HG03520 (cell line): Measurements from ENCODE around the gene ABCC2.
A peak's percentile ranks its signal among the peaks of the same experiment; 100 is the strongest.
"Not testable (repeated sequence)": the region's sequence is repeated elsewhere in the genome, so short reads cannot be mapped to it uniquely, and the experiment has no call there.

Experiments
- ATAC-seq: cut with Tn5 transposase; IDR thresholded peaks from one replicate; pipeline ENCODE4 v1.9.1; 2021; ENCODE audit warnings: mild to moderate bottlenecking, moderate library complexity; ENCODE audit not compliant: unreplicated experiment

The ABCC2 gene

GRCh38 chr10:99807786-99808185 lies 25.3 kb downstream of the ABCC2 start:
- no peak for ATAC-seq

DNA sequence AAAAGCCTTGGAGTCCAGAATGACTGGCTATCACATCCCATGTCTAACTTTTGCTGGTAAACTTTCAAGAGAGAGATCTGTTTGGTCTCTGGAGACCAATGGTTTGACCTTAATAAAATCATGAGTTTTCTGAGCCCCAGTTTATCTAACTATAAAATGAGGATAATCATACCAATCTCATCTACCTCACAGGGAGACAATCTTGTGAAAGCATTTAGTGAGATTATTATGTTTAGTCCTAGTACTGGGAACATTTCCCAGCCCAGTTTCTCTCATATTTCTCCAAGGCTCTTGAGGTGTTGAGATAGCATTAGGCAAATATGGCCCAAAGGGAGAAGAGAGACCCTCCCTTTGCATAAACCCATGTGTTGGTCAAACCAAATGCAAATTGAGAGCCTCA lies 25.8 kb downstream of the ABCC2 start:
- no peak for ATAC-seq

DNA sequence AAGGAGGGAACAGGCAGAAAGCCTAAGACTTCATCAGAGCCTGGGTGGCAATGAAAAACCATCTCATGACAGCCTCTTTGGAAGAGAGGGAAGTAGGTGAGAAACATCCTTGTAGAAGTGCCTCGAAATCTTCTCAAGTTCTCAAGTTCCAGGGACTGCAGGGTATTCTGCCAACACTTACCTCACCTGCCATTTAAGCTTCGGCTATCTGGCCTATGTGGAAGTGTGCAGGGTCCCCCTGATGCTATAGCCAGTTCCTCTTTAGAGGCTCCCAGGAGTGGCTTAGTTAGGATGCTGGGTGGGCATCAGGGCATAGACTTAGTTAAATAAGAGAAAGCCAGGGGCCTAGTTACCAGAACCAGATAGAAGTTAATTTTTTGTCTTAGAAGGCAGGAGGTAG lies 27.0 kb downstream of the ABCC2 start:
- ATAC-seq, result no peak

DNA sequence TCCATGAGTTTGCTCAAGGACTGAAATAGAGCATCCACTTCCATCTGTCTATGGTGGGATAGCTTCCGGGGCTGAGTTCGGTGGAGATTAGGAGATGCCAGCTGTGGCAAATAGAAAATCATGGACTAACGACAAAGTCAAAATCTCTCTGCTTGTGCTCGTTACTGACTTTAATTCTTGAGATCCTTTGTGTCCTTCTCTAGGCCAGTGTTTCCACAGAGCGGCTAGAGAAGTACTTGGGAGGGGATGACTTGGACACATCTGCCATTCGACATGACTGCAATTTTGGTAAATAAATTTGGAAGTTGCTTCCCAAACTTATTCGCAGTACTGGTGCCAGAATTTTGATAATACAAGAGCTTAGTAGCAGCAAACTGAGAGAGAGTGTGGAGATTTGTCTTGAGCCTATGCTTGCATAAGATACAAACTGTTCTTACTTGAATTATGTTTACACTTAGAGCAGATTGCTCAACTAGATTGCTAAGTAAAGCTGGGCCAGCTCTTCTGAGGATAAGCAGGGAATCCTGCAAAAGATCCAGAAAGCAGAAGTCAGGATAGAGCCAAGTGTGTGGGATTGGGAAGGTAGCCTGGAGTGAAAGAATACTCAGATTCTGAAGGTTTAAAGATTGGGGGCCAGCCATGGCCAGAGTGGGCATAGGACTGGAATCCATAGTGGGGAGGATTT lies 27.6 kb downstream of the ABCC2 start:
- no peak for ATAC-seq

GRCh38 chr10:99812177-99812576 lies 29.7 kb downstream of the ABCC2 start:
- no peak for ATAC-seq

DNA sequence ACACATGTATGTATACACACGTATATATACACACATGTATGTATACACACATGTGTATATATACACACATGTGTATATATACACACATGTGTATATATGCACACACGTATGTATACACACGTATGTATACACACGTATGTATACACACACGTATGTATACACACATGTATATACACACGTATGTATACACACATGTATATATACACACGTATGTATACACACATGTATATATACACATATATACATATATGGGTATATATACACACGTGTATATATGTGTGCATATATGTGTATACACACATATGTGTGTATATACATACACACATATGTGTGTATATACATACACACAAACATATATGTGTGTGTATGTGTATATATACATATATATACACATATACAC lies 31.7 kb downstream of the ABCC2 start:
- no peak for ATAC-seq

DNA sequence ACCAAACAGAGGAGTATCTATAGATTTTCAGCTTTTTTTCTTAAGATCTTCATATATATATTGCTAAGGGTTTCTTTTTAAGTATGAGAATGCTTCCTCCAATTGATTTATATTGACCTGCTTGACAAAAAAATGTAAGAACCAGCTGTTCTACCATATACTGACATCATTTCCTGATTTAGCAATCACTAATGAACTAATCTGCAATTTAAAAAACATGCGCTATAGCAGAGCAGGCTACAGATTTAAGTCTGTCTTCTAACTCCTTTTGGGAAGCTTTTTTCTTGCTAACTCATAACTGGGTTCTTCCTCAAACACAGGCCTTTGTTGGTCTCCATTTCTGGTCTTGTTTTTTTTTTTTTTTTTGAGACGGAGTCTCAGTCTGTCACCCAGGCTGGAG lies 33.2 kb downstream of the ABCC2 start:
- ATAC-seq, result no peak

- no peak for ATAC-seq
Observed at GRCh38 chr10:99827936-99828335, 45.5 kb downstream of the ABCC2 start.

GRCh38 chr10:99828464-99828863 lies 46.0 kb downstream of the ABCC2 start:
- ATAC-seq, result no peak

- ATAC-seq, result no peak
Observed at GRCh38 chr10:99832439-99832838, 50.0 kb downstream of the ABCC2 start.

DNA sequence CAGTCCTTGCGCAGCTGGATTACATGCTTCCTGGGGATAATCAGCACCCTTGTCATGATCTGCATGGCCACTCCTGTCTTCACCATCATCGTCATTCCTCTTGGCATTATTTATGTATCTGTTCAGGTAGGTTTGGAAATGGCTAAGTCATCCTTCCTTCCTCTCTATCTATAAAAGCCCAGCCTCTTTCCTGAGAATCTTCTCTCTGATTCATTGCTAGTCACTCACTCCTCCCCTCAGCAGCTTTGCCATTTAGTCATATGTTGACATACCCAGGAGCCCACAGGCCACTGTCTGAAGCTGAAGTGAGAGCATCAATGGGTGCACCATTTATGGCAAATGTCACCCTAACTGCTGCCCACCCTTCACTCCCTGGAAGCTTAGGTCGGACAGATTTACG lies 52.0 kb downstream of the ABCC2 start:
- ATAC-seq, result no peak

GRCh38 chr10:99835947-99836346 lies 53.5 kb downstream of the ABCC2 start:
- no peak for ATAC-seq

DNA sequence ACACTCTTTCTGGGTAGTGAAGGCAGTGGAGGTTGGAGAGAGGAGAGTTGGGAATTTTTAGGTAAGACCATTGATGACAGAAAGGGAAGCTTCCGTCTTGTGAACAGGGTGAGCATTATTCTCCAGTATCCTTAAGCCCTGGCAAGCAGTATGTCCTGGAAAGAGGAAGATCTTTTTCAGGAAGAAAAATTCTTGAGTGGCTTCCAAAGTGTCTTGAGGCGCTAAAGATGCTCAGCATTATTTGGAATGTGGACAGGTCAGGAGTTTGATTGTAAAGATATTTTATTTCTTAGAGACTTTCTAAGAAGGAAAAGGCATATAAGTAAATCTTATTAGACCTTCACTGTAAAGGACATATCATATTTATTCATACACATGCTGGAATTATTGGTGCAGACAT lies 54.3 kb downstream of the ABCC2 start:
- no peak for ATAC-seq

GRCh38 chr10:99840859-99841258 lies 58.4 kb downstream of the ABCC2 start:
- not testable (repeated sequence) for ATAC-seq

GRCh38 chr10:99841746-99842145 lies 59.3 kb downstream of the ABCC2 start:
- no peak for ATAC-seq

GRCh38 chr10:99843310-99843709 lies 60.9 kb downstream of the ABCC2 start:
- no peak for ATAC-seq

GRCh38 chr10:99844433-99844955 lies 62.1 kb downstream of the ABCC2 start:
- no peak for ATAC-seq

DNA sequence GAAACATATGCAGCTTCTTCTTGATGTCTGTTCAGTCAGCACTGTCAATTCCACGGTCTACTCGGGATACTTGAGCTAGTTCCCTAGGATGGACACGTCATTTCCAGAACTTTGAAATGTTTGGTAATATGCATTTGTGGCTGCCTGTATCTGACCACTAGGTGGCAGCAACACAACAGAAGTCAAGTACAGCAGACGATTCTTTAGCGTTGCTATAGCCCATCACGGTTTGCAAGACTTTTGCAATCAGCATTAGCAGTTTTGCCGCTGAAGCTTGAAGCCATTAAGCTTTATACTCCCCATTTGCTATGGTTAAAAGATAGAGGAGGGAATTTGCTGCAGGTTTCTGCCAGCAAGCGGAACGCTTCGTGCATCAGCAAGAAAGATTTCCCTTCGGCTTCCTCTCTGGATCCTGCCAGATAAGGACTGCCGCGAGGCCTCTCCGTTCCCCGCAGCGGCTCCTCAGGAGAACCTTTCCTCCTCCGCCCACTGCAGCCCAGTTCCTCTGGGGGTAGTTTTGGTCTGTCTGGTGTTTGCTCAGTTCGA lies 63.5 kb downstream of the ABCC2 start:
- ATAC-seq, result peak; percentile 68

GRCh38 chr10:99849057-99849456 lies 66.6 kb downstream of the ABCC2 start:
- ATAC-seq, result no peak

GRCh38 chr10:99849536-99849935 lies 67.1 kb downstream of the ABCC2 start:
- ATAC-seq, result no peak

DNA sequence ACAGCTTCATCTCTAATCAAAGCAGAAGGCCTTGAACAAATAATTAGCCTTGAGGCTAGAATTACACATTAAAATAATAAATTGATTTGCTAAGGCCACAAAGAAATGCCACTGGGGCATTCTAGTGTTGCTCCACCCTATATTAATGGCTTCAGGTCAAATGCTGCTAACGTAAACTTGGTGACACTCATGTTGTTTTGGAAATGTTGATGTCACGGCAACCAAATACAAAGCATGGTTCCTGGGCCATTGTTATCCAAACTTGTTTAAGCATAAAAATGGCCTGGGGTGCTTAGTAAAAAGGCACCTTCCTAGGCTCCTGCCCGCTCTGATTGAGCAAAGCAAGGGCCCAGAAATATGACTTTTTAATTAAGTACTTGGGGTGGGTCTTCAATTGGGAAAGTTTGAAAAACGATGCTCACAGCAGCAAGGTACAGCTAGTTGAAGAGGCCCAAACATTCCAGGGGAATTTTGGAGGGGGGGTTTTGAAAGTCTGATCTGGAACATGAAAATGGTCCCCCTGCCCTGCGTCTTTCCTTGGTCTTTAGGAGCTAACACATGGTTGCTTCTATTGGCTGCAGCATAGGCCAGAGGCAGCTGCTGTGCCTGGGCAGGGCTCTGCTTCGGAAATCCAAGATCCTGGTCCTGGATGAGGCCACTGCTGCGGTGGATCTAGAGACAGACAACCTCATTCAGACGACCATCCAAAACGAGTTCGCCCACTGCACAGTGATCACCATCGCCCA lies 67.8 kb downstream of the ABCC2 start:
- no peak for ATAC-seq

- no peak for ATAC-seq
Observed at GRCh38 chr10:99850767-99851340, 68.4 kb downstream of the ABCC2 start.
